Effector memory CD8-positive, alpha-beta T cell (primary cell): ENCODE measurements around the gene USP24.
"Not testable (repeated sequence)": the region's sequence is repeated elsewhere in the genome, so short reads cannot be mapped to it uniquely, and the experiment has no call there.

Experiments
- ATAC-seq: fragments of 150-1000 bp; cut with Tn5 transposase; replicated peaks from 2 replicates; pipeline ENCODE4 v1.10.0; 2021; ENCODE audit warnings: mild to moderate bottlenecking, moderate library complexity
- DNase-seq, 3 experiments: peaks; one replicate each; pipeline ENCODE4 v3.0.0; 2021
- H3K27ac Mint-ChIP-seq, 2 donors: one replicate each; pipeline ENCODE4 v1.8.0; 2022; ENCODE audit warnings: mild to moderate bottlenecking in 2 of 2, mixed read lengths in 2 of 2, moderate library complexity in 2 of 2
- H3K27me3 Mint-ChIP-seq, 2 donors: one replicate each; pipeline ENCODE4 v1.8.0; 2022; ENCODE audit warnings: mixed read lengths in 2 of 2
- H3K36me3 Mint-ChIP-seq: one replicate; pipeline ENCODE4 v1.8.0; 2022; ENCODE audit warnings: mild to moderate bottlenecking, moderate library complexity, mixed read lengths; ENCODE audit not compliant: insufficient read depth
- H3K4me1 Mint-ChIP-seq, 2 donors: one replicate each; pipeline ENCODE4 v1.8.0; 2022; ENCODE audit warnings: low read depth in 2 of 2, mixed read lengths in 2 of 2
- H3K4me3 Mint-ChIP-seq, 2 donors: one replicate each; pipeline ENCODE4 v1.8.0; 2022; ENCODE audit warnings: mild to moderate bottlenecking in 2 of 2, mixed read lengths in 2 of 2, moderate library complexity in 2 of 2
- H3K9me3 Mint-ChIP-seq, 2 donors: one replicate each; pipeline ENCODE4 v1.8.0; 2022; ENCODE audit warnings: mixed read lengths in 2 of 2

Gene USP24

DNA sequence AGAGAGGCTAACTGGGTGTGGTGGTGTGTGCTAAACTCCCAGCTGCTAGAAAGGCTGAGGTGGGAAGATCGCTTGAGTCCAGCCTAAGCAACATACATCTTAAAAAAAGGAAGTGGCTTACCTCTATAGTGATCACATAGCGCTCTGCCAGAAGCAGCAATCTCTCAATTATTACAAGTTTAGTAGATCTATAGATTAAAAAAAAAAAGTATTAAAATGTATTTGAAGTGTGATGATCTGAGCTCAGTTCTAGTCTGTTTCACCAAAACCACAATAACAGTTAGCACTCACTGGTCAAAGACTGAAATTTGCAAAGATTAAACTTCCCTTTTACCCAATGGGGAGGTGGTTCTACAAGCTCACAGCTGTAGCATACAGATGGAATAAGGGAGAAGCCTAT lies 76.3 kb downstream of the USP24 start:
- ATAC-seq: peak; percentile 81
- H3K36me3 Mint-ChIP-seq: peaks cover 17% of the 10 kb centered on the region

DNA sequence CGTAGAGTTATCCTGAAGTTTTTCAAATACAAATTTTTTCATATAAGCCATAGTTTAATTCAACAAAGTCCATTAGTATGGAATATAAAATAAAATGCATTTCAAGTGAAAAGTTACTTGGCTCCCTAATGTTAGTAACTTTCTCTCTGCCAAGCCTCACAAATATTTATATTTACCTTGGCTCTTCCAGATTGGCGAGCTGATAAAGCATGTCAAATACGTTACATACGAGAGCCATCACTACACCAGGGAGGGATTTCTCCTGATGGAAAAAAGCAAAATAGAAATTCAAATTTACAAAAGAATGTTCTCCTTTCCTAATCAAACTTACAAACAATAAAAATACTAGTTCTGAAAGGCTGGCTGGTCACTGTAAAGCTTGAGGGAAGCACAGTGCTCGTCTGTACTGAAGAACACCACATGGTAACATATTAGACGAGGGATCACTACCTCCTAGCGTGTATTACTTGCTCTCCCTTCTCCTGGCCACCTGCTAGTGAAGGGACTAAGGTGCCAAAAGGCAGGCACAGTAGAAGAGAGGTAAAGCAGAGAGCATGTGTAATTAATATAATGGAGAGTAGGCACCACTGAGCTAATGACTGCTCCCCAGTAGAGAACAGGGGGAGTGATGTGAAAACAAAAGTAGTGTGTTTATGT lies 80.9 kb downstream of the USP24 start:
- ATAC-seq (no peak), DNase-seq (no peak)
- Mint-ChIP-seq H3K27ac (no peak overlapping the region), H3K36me3 (peaks cover 21% of the 10 kb centered on the region), H3K27me3 (no peaks in the 10 kb centered on the region), H3K4me1 (peaks cover 3 to 12% of the 10 kb centered on the region in 2 donors), H3K9me3 (no peaks in the 10 kb centered on the region), H3K4me3 (no peak overlapping the region)

More for the DNA sequence above, 76.3 kb downstream of the USP24 start:
- H3K4me1 Mint-ChIP-seq: peaks cover 8 to 11% of the 10 kb centered on the region in 2 donors
- peak in 2 of 3 experiments; percentile 4 to 6 for DNase-seq
- no peaks in the 10 kb centered on the region for H3K27me3 Mint-ChIP-seq
- peak overlapping the region in 1 of 2 donors; percentile 75 for H3K27ac Mint-ChIP-seq
- no peak overlapping the region for H3K4me3 Mint-ChIP-seq
- H3K9me3 Mint-ChIP-seq: no peaks in the 10 kb centered on the region

DNA sequence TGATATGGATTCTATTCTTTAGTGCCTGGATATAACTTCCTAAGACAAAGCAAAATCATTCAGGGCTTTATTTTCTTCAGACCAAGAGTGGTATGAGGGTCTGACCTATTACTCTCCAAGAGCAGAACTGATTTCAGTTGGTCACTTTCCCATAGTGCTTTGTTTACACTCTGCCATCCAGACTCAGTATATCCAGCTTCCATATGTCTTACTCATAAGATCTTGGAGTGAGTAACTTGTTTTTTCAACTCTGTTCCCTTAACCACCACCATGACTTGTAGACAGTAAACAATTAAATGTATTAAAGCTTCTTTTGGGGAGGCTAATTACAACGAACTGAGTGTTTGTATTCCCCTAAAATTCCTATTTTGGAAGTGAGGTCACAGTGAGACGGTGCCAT lies 83.4 kb downstream of the USP24 start:
- no peak overlapping the region for H3K27ac Mint-ChIP-seq
- no peak overlapping the region for H3K4me3 Mint-ChIP-seq
- H3K9me3 Mint-ChIP-seq: peaks cover 0 to 4% of the 10 kb centered on the region in 2 donors

DNA sequence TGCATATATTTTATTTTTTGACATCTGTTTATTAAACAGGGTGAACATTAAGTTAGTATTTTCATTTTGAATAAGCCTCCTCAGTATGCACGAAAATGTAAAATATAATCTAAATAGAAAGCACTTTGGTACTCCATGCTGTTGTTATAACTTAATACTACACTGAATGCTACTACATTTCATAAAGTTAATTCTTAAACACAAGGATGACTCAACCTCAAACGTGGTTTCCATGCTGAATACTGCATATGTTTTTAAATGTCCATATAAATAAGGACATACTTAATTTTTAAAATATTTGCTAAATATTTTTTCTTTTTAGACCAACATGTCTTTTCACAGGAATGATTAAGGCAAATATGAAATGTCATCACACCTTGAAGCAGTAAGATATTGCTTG lies 83.9 kb downstream of the USP24 start:
- Mint-ChIP-seq H3K9me3 (peaks cover 0 to 4% of the 10 kb centered on the region in 2 donors), H3K4me3 (no peak overlapping the region), H3K36me3 (peaks cover 34% of the 10 kb centered on the region), H3K27ac (peak overlapping the region in 1 of 2 donors; percentile 91), H3K4me1 (peaks cover 10 to 33% of the 10 kb centered on the region in 2 donors), H3K27me3 (no peaks in the 10 kb centered on the region)
- DNase-seq (no peak), ATAC-seq (no peak)

More for the DNA sequence above, 83.4 kb downstream of the USP24 start:
- no peak for DNase-seq
- Mint-ChIP-seq H3K4me1 (peaks cover 10 to 27% of the 10 kb centered on the region in 2 donors), H3K36me3 (peaks cover 30% of the 10 kb centered on the region), H3K27me3 (no peaks in the 10 kb centered on the region)
- ATAC-seq: no peak

DNA sequence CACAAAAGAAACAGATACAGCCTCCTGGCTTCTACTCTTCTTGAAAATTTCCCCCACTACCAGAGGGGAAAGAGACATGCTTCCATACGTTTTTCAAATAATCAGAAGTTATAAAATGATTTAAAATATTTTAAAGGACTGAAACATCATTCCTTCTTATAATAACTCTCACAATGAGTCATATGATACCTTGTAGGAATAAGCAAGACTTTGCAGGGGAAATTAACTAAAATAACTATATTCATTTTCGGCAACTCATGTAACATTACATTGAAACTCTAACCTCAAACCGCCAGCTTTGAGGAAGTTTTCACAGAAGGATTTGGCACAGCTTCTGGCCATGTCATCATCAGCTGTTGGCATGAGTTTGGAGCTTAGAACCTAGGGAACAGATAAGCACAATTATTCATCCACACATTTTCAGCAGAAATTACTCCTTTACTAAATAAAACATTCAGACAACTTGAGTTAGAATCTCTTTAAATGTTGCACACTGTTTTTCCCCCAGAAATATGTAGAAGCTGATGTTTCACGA lies 85.9 kb downstream of the USP24 start:
- no peak for ATAC-seq

DNA sequence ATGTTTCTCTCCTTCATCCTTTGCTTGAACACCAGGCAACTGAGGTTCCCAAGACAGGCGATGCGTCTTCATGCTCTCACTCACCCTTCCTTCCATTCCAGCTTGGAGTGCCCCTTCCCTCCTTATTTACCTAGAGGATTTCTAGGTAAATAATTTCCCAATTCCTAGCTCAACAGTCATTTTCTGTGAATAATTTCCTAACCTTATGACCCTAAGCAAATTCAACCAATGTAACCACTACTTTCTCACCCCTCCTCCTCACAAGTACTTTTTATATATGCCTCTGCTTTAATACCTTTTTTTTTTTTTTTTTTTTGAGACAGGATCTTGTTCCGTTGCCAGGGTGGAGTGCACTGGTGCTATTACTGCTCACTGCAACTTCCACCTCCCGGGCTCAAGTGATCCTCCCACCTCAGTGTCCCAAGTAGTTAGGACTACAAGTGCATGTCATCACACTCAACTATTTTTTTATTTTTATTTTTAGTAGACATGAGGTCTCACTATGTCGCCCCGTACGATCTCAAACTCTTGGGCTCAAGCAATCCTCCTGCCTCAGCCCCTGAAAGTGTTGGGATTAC lies 86.7 kb downstream of the USP24 start:
- Mint-ChIP-seq H3K4me3 (peak overlapping the region; percentile 15 to 65), H3K4me1 (peaks cover 10 to 36% of the 10 kb centered on the region in 2 donors), H3K27me3 (no peaks in the 10 kb centered on the region), H3K27ac (peak overlapping the region; percentile 70 to 91), H3K9me3 (peaks cover 0 to 4% of the 10 kb centered on the region in 2 donors), H3K36me3 (peaks cover 57% of the 10 kb centered on the region)
- DNase-seq (peak in 1 of 3 experiments; percentile 13), ATAC-seq (peak; percentile 65)

More for the DNA sequence above, 85.9 kb downstream of the USP24 start:
- H3K27ac Mint-ChIP-seq: peak overlapping the region; percentile 70 to 91
- no peaks in the 10 kb centered on the region for H3K27me3 Mint-ChIP-seq
- DNase-seq: no peak
- H3K4me3 Mint-ChIP-seq: peak overlapping the region in 1 of 2 donors; percentile 65
- H3K36me3 Mint-ChIP-seq: peaks cover 53% of the 10 kb centered on the region
- peaks cover 0 to 4% of the 10 kb centered on the region in 2 donors for H3K9me3 Mint-ChIP-seq
- H3K4me1 Mint-ChIP-seq: peaks cover 10 to 36% of the 10 kb centered on the region in 2 donors

DNA sequence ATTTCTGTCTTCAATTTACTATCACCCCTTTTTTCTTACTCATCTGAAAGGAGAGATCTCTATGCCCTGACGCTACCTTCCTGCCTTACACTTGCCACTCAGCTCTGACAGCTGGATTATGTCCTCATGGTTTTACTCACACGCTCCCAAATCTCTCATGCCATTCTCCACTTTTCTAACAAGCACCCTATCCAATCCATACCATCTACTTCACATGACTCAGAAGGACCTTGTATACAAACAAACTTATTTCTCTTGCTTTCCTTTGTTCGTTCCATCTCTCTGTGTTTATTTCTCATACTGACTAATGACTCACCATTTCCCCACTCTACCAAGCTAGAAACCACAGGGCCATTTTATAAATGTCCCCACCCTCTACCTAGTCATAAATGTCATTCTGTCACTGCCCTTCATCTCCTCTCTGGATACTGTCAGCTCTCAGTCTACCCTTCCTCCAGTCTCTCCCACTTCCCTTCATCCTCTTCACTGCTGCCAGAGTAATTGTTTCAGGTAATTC lies 87.3 kb downstream of the USP24 start:
- Mint-ChIP-seq H3K9me3 (peaks cover 0 to 4% of the 10 kb centered on the region in 2 donors), H3K36me3 (peaks cover 60% of the 10 kb centered on the region), H3K4me3 (peak overlapping the region; percentile 15 to 65), H3K27me3 (no peaks in the 10 kb centered on the region), H3K4me1 (peaks cover 10 to 36% of the 10 kb centered on the region in 2 donors), H3K27ac (peak overlapping the region; percentile 70 to 91)
- ATAC-seq: peak; percentile 92
- DNase-seq: peak in 2 of 3 experiments; percentile 2 to 16

DNA sequence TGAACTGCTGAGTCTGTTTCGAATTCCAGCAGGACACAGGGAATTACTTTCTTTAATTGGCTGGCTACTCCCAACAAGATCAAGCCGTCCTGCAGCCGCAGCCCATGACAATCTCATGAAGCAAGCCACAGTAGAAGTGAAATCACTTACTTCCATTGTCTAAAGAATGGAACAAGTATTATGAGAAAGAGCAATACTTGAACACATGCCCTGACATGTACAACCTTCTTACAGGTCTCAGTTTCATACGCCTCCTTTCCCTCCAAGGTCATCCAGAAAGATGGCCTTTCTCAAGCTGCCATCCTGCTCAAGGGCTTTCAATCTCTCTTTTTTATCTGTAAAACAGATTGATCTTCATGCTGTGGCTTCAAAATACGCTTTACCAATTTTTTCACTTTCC lies 90.7 kb downstream of the USP24 start:
- ATAC-seq: no peak
- Mint-ChIP-seq H3K27ac (peak overlapping the region; percentile 4 to 25), H3K36me3 (peaks cover 71% of the 10 kb centered on the region), H3K4me3 (no peak overlapping the region), H3K9me3 (peaks cover 0 to 4% of the 10 kb centered on the region in 2 donors), H3K27me3 (no peaks in the 10 kb centered on the region), H3K4me1 (peaks cover 10 to 29% of the 10 kb centered on the region in 2 donors)
- DNase-seq: no peak

DNA sequence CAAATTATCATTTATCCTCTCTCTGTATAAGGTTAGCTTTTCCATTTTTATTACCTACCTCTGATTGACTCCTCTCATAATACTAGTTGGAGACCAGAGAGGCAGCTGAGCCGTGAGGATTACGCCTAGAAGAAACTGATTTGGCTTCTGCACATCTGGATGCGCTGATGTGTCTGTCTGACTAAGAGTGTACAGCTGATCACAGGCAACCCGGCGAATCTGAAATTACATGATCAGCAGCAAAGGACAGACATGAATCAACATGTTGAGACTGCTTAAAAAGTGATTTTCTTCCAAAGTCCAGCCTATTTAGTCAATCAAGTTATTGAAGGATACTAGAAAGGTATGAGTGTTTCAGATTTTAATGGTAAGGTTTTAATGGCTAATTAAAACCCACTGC lies 94.6 kb downstream of the USP24 start:
- H3K4me1 Mint-ChIP-seq: peaks cover 16 to 29% of the 10 kb centered on the region in 2 donors
- no peaks in the 10 kb centered on the region for H3K9me3 Mint-ChIP-seq
- H3K4me3 Mint-ChIP-seq: no peak overlapping the region
- peaks cover 77% of the 10 kb centered on the region for H3K36me3 Mint-ChIP-seq
- no peaks in the 10 kb centered on the region for H3K27me3 Mint-ChIP-seq
- peak overlapping the region; percentile 9 to 60 for H3K27ac Mint-ChIP-seq
- ATAC-seq (no peak), DNase-seq (no peak)

DNA sequence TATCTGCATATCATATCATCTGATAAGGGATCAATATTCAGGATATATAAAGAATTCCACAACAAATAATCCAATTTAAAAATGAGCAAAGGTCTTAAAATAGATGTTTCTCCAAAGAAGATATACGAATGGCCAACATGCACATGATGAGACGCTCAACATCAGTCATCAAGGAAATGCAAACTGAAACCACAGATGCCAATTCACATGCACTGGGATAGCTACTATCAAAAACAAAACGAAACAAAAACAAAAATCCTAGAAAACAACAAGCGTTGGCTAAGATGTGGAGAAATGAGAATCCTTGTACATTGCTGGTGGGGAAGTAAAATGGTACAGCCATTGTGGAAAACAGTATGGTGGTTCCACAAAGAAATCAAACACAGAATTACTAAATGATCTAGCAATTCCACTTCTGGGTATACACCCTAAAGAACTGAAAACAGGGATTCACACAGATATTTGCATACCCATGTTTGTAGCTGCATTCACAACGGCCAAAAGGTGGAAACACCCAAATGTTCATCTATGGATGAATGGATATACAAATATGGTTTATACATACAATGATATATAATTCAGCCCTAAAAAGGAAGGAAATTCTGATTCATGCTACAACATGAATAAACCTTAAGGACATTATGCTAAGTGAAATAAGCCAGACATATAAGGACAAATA lies 96.4 kb downstream of the USP24 start:
- Mint-ChIP-seq H3K4me1 (peaks cover 17 to 41% of the 10 kb centered on the region in 2 donors), H3K36me3 (peaks cover 78% of the 10 kb centered on the region), H3K27me3 (no peaks in the 10 kb centered on the region), H3K9me3 (no peaks in the 10 kb centered on the region), H3K4me3 (no peak overlapping the region), H3K27ac (peak overlapping the region; percentile 44 to 59)
- ATAC-seq (no peak), DNase-seq (no peak)

DNA sequence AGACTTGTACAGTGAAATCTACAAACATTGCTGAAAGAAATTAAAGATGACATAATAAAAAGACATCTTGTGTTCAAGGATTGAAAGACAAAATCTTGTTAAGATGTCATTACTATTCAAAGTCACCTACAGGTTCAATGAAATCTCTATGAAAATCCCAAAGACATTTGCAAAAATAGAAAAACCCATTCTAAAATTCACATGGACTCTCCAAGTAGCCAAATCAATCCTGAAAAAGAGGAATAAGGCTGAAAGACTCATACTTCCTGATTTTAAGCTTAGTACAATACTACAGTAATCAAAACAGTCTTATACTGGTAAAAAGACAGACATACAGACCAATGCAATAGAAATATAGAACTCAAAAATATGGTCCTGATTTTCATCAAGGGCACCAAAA lies 97.2 kb downstream of the USP24 start:
- peaks cover 18 to 48% of the 10 kb centered on the region in 2 donors for H3K4me1 Mint-ChIP-seq
- H3K4me3 Mint-ChIP-seq: no peak overlapping the region
- H3K27me3 Mint-ChIP-seq: no peaks in the 10 kb centered on the region
- no peak for ATAC-seq
- H3K36me3 Mint-ChIP-seq: peaks cover 84% of the 10 kb centered on the region
- no peak for DNase-seq
- peak overlapping the region in 1 of 2 donors; percentile 59 for H3K27ac Mint-ChIP-seq
- H3K9me3 Mint-ChIP-seq: no peaks in the 10 kb centered on the region

DNA sequence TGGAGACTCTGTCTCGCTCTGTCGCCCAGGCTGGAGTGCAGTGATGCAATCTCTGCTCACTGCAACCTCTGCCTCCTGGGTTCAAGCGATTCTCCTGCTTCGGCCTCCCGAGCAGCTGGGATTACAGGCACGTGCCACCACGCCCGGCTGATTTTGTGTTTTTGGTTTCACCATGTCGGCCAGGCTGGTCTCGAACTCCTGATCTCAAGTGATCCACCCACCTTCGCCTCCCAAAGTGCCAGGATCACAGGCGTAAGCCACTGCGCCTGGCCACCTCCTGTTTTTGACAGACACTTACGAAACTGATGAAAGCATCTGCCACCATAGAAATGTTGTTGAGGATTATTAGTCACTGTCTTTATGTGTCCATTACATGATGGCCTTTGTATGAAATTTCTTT lies 106.2 kb downstream of the USP24 start:
- H3K27me3 Mint-ChIP-seq, ATAC-seq, H3K9me3 Mint-ChIP-seq, H3K4me3 Mint-ChIP-seq, DNase-seq: not testable (repeated sequence)
- Mint-ChIP-seq H3K27ac (peak overlapping the region in 1 of 2 donors; percentile 62), H3K4me1 (peaks cover 2 to 15% of the 10 kb centered on the region in 2 donors), H3K36me3 (peaks cover 90% of the 10 kb centered on the region)

DNA sequence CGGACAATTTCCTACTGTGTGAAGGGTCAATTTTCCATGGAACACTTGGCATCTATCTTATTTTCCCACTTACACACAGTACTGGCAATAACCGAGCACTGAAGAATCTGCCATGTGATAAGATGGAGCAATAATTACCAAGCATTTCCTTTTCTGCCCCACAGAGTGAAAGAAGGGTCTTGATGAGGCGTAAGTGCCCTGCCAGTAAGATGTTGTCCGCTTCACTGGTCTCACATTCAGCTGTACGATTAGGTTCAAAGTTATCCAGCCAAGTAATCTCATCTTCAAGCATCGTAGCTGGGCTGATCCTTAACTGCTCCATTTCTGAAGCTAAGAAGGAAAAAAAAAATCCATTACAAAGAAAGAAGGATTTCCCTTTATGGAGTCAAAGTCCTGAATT lies 108.1 kb downstream of the USP24 start:
- peaks cover 75% of the 10 kb centered on the region for H3K36me3 Mint-ChIP-seq
- H3K9me3 Mint-ChIP-seq: peaks cover 0 to 2% of the 10 kb centered on the region in 2 donors
- DNase-seq: no peak
- no peaks in the 10 kb centered on the region for H3K27me3 Mint-ChIP-seq
- H3K27ac Mint-ChIP-seq: peak overlapping the region in 1 of 2 donors; percentile 44
- no peak for ATAC-seq
- H3K4me1 Mint-ChIP-seq: peaks cover 0 to under 1% of the 10 kb centered on the region in 2 donors
- H3K4me3 Mint-ChIP-seq: no peak overlapping the region
